ENCODE measurements around the gene SPIRE1. TPM values are rescaled to one million over a fixed set of nuclear protein-coding genes. Genes with fewer than 3 reads are reported as not detected.

Gene SPIRE1
- polyA plus RNA-seq, 3 donors: 31.1 to 35.8 (median 34.6) TPM

GRCh38 chr18:12476955-12477354, 181.0 kb downstream of the SPIRE1 start:
- DNase-seq (ENCODE audit: extremely low read depth in 1 of 11, low read depth in 9 of 11, low spot score in 4 of 11): no peak

- no peak for DNase-seq (ENCODE audit: extremely low read depth in 1 of 11, low read depth in 9 of 11, low spot score in 4 of 11)
Observed at GRCh38 chr18:12474876-12475275, 183.0 kb downstream of the SPIRE1 start.

DNA sequence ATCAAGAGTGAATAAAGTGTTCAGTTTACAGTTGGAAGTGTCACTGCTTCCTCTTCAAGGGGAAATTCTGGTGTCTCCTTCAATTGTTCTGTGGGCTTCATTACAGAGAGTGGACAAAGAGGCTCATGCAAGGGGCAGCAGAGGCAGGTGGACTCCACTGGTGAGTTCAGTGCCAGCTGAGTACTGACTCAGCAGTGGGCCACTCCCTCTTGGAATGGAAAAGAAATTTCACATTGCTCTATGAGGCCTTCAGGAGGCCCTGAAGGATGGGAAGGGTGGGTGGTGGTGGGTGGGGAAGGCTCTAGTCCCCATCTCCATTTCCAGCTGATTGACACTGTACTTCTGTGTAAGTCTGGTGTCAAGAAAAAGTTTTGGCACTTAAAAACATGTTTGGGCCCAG, 183.8 kb downstream of the SPIRE1 start:
- no peak for DNase-seq (ENCODE audit: extremely low read depth in 1 of 11, low read depth in 9 of 11, low spot score in 4 of 11)

DNA sequence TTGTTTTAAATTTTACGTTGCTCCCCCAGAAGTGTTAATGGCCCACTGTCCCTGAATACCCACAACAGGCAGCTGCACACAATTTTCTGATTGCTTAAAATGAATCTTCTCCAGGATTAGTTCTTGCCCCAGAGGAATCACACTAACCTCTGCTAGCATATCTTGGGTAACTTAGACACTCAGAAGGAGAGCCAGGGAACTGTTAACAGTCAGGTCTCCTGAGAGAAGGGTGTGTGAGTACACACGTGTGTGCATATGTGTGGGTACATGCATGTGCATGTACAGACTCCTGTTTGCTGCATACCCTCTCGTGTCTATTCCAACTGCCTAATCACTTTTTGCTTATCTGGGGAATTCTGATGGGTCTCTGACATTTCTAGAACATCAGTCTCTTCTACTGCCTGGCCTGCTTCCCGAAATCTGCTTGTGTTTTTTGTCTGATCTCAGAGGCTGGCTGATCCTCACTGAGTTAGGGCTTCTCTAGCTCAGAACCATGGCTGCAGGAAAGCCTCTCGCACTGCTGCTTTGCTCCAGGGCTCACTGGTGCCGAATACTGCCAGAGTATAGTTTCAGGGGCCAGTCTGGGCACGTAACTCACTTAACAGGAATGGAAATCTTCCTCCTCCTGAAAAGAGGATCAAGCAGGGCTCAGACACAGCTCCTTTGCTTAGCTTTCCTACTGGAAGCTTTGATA, 187.4 kb downstream of the SPIRE1 start:
- no peak for DNase-seq (ENCODE audit: extremely low read depth in 1 of 11, low read depth in 9 of 11, low spot score in 4 of 11)

GRCh38 chr18:12468445-12468844, 189.5 kb downstream of the SPIRE1 start:
- DNase-seq (ENCODE audit: extremely low read depth in 1 of 11, low read depth in 9 of 11, low spot score in 4 of 11): no peak

DNA sequence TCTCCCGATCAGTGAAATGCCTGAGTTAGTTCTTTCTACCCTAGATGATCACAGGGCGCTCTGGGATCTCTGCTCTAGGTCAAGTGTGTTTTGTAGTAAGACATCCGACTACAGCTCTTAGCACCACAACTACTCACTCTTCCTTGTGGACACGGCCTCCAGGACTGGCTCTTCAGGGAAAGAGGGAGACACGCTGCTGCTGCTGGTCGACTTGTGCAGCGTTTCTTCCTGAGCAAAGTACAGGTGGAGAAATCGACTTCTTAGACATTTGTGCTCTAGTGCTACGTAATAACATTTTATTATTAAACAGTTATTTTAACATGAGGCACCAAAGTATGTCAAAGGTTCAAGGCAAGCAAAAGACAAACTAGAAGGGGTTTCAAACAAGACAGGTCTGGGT, 193.2 kb downstream of the SPIRE1 start:
- DNase-seq (ENCODE audit: extremely low read depth in 1 of 11, low read depth in 9 of 11, low spot score in 4 of 11): no peak

DNA sequence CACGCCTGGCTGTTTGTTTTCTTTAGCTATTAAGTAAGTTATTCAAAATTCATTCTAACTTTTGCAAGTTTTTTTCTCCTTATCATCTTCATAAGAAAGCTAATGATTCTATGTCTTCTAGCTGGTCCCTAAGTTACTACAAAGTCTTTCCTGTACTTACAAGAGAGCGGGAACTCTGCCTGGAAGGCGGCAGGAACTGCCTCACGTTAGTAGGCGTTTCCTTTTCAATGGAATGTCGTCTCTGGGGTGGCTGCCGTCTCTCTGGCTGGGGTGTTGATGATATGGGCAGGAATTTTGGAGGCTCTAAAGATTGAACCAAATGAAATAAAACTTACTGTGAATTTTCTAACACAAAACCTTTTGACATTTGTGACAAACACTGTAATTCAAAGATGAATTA, 194.7 kb downstream of the SPIRE1 start:
- DNase-seq (ENCODE audit: extremely low read depth in 1 of 11, low read depth in 9 of 11, low spot score in 4 of 11): no peak

GRCh38 chr18:12462242-12462641, 195.7 kb downstream of the SPIRE1 start:
- DNase-seq (ENCODE audit: extremely low read depth in 1 of 11, low read depth in 9 of 11, low spot score in 4 of 11): no peak

GRCh38 chr18:12461326-12461725, 196.6 kb downstream of the SPIRE1 start:
- DNase-seq (ENCODE audit: extremely low read depth in 1 of 11, low read depth in 9 of 11, low spot score in 4 of 11): no peak

DNA sequence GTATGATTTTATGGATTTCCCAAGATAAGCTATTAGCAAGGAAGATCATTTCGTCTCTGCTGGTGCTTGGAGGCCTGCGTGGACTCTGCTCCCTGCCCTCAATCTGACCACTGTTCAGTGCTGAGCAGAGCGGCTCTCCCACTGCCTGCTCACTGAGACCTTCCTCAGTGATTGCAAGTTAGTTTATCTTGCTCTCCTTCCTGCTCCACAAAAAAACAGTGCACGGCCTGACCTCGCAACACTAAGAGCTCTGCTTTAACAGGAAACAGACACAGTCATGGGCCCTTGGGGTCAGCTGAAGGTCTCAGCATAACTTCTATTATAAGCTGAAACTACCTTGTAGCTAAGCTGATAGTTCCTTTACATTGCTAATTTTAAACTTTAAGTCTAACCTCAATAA, 197.0 kb downstream of the SPIRE1 start:
- DNase-seq (ENCODE audit: extremely low read depth in 1 of 11, low read depth in 9 of 11, low spot score in 4 of 11): peak in 5 of 11 donors; percentile 7 to 24 (median 14)

GRCh38 chr18:12458771-12459170, 199.1 kb downstream of the SPIRE1 start:
- peak in 1 of 11 donors; percentile 13 for DNase-seq (ENCODE audit: extremely low read depth in 1 of 11, low read depth in 9 of 11, low spot score in 4 of 11)

DNA sequence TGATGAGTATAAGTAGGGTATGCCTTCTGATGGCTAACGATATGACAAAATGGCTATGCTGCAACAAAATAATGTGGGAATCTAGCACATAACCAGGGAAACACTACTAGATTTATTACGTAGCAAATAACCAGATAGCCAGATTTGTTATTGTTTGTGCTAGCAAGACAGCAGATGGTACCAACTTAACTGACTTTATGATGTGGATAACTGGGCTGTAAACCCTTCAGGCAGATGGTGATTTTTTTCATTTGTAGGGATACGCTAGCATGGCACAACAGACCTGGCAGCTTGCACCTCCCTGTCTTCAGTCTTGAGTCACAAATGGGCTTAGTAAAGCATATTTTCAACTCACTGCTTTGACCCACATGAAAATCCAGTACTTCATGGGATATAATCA, 201.5 kb downstream of the SPIRE1 start:
- no peak for DNase-seq (ENCODE audit: extremely low read depth in 1 of 11, low read depth in 9 of 11, low spot score in 4 of 11)

DNA sequence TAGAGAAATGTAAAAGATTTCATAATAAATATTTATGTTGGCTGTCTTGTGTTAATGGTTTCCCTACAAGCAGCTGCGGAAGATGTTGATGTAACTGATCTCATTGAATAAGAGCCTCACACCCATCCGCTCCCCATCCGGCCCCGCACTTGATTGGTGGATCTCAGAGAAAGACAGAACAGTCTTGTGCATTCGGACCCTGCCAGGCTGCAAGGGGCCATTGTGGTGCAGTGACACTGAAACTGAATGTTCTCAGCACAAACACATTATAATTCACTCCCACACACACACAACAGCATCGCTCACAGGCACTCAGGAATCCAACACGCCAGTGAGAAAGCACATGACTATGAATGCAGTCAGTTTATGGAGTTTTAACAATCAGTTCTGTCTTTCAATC, 202.4 kb downstream of the SPIRE1 start:
- peak; percentile 15 to 58 (median 29) for DNase-seq (ENCODE audit: extremely low read depth in 1 of 11, low read depth in 9 of 11, low spot score in 4 of 11)

- DNase-seq (ENCODE audit: extremely low read depth in 1 of 11, low read depth in 9 of 11, low spot score in 4 of 11): no peak
Observed at GRCh38 chr18:12452784-12453183, 205.1 kb downstream of the SPIRE1 start.

GRCh38 chr18:12451428-12451827, 206.5 kb downstream of the SPIRE1 start:
- DNase-seq (ENCODE audit: extremely low read depth in 1 of 11, low read depth in 9 of 11, low spot score in 4 of 11): no peak

DNA sequence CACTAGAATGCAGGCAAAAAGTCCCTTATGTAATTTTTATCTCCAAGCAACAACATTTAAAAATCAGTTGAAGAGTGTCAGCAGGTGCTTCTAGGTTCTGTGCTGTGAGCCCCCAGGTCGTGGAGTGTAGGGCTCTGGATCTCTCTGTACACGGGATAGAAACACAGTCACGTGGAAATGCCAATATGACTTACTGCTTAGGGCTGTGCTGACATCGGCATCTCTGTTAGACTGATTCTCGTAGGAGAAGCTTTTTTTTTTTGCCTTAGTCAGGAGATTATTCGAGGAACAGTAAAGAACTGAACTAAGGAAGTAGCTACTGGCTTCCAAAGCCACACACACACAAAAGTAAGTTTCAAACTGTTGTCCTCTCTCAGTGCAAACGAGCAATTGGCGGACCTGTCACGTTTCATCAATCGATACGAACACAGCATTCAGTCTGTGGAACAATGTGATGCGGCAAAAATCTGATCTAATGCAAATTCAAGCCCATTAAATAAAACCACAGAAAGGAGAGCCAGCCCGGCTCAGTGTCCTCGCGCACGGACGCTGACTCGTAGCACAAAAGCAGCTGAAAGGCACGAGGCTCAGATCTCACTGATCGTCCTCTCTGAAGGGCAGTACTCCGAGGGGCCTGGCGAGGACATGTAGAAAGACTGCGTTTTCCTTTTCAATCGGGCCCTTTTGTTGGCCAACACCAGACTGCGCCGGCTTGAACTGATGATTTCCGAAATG, 208.7 kb downstream of the SPIRE1 start:
- no peak for DNase-seq (ENCODE audit: extremely low read depth in 1 of 11, low read depth in 9 of 11, low spot score in 4 of 11)

- no peak for DNase-seq (ENCODE audit: extremely low read depth in 1 of 11, low read depth in 9 of 11, low spot score in 4 of 11)
Observed at GRCh38 chr18:12445554-12445953, 212.4 kb downstream of the SPIRE1 start.

DNA sequence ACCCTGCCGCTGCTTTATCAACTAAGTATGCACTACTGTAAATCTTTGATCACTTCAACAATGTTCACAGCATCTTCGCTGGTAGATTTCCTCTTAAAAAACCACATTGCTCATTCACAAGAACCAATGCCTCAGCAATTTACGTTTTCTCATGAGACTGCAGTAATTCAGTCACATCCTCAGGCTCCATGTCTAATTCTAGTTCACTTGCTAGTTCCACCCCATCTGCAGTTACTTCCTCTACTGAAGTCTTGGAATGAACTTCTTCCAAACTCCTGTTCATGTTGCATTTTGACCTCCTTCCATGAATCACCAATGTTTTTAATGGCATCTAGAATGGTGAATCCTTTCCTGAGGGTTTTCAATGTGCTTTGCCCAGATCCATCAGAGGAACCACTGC, 214.4 kb downstream of the SPIRE1 start:
- no peak for DNase-seq (ENCODE audit: extremely low read depth in 1 of 11, low read depth in 9 of 11, low spot score in 4 of 11)

- DNase-seq (ENCODE audit: extremely low read depth in 1 of 11, low read depth in 9 of 11, low spot score in 4 of 11): no peak
Observed at GRCh38 chr18:12442946-12443345, 215.0 kb downstream of the SPIRE1 start.

DNA sequence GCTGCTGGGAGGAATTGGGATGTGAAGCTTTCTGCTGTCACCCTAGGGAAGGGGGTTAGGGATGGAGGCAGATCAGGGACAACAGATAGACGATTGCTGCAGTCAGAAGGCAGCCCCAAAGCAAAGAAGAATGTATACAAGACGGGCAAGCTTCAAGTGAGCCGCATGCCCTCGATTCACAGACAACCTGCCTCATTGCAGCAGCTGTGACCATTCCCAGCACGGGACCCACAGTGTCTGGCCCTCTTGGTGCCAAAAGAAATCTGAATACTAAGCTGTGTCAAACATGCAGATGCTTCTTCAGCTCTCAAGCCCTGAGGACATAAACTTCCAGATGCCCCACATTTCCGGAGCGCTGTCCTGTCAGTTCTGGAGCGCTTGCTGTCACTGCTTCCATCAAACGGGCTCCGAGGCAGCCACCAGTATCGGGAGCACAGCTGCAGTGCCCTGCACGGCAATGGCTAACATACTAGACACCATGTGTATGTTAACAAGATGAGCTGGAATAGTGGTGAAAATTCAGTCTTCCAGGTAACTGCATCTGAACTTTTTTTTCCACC, 216.4 kb downstream of the SPIRE1 start:
- no peak for DNase-seq (ENCODE audit: extremely low read depth in 1 of 11, low read depth in 9 of 11, low spot score in 4 of 11)

All from renal cortex interstitium (tissue), 11 donors.